GM18505 (cell line): Measurements from ENCODE around the gene STK32C.

Experiments used
- ATAC-seq: cut with Tn5 transposase; IDR thresholded peaks from one replicate; pipeline ENCODE4 v1.9.1; 2021; ENCODE audit not compliant: unreplicated experiment
- POLR2A ChIP-seq: IDR thresholded peaks from 4 replicates; pipeline ENCODE4 v1.6.1; 2011; ENCODE audit warnings: borderline replicate concordance; ENCODE audit not compliant: insufficient read depth, insufficient read length; ENCODE audit errors: extremely low read depth

The STK32C gene

DNA sequence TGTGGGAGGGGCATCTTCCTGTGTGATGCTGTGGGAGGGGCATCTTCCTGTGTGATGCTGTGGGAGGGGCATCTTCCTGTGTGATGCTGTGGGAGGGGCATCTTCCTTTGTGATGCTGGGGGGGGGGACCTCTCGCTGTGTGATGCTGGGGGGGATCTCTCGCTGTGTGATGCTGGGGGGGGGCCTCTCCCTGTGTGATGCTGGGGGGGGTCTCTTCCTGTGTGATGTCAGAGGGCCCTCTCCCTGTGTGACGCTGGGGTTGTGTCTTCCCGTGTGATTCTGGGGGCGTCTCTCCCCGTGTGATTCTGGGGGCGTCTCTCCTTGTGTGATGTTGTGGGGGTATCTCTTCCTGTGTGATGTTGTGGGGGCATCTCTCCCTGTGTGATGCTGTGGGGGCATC lies 148.9 kb downstream of the STK32C start:
- no peak for ATAC-seq
- TF ChIP-seq POLR2A = no peak

DNA sequence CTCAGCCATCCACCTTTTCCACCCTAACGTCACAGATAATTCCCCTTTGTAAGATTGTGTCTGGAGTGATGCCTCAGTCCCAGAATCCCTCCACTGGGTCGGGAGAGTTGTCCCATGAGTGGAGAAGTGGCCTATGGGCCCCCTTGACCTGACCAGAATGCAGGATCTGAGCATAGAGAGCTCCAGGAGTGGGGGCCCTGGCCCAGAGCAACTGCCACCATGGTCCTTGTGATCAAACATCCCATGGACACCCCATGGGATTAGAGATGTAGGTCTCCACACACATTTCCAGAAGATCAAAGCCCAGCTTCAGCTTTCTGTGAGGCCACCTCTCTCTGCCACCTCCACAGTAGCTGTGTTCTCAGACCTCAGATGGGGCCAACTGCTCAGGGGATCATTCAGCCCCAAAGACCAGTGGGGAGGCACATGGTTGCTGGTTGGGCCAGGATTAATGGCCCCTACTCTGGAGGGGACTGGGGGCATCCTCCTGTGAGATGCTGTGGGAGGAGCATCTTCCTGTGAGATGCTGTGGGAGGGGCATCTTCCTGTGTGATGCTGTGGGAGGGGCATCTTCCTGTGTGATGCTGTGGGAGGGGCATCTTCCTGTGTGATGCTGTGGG lies 149.5 kb downstream of the STK32C start:
- no peak for ATAC-seq
- no peak for TF ChIP-seq POLR2A
